GM23248 (cell line): ENCODE results near the gene TDRD15.

Experiments used
- EZH2 ChIP-seq: fragments of 200-600 bp; sonication (generic); IDR thresholded peaks from 2 replicates; pipeline ENCODE4 v1.6.1; 2018; ENCODE audit warnings: antibody characterized with exemption, mild to moderate bottlenecking; ENCODE audit not compliant: insufficient read depth, poor library complexity, severe bottlenecking
- EZH2phosphoT487 ChIP-seq: fragments of 200-600 bp; sonication (generic); IDR thresholded peaks from 2 replicates; pipeline ENCODE4 v1.6.1; 2018; ENCODE audit warnings: antibody characterized with exemption, moderate library complexity, mild to moderate bottlenecking, low read depth; ENCODE audit not compliant: insufficient read depth

DNA sequence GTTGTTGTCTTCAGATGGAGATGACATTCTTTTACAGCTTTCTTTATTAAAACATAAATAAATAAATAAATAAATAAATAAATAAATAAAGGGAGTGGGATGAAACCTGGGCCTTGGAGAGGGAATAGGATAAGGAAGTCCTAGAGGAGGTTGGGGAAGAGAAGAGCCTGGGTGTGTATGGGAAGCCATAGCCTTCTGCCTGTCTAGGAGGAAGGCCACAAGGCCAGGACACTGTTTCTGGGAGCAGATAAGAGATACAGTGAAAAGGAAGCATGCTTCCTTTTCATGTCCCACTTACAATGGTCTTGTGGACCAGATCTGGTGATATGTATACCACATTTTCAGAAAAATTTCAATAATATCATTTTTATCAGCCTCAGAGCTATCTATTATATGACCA is 6.1 kb upstream of the TDRD15 start:
- TF ChIP-seq EZH2, result no peak
- TF ChIP-seq EZH2phosphoT487, result no peak
